Occipital lobe (tissue), 2 donors: ENCODE measurements around the gene MECR. TPM values are rescaled to one million over a fixed set of nuclear protein-coding genes. Genes with fewer than 3 reads are reported as not detected.
"Not testable (repeated sequence)": the region's sequence is repeated elsewhere in the genome, so short reads cannot be mapped to it uniquely, and the experiment has no call there.

ENCODE experiments used
- DNase-seq: peaks from one replicate; lab custom pipeline; 2025; lab: John Stamatoyannopoulos, UW
- total RNA-seq: library from RNA; depleted of rRNA; stranded (reverse); fragments of >200 nt; gene quantifications from one replicate; pipeline ENCODE4 v1.2.3, GENCODE V29; 2014

The MECR gene
- total RNA-seq, 1 donor from 2014 or later = 15.8 TPM

DNA sequence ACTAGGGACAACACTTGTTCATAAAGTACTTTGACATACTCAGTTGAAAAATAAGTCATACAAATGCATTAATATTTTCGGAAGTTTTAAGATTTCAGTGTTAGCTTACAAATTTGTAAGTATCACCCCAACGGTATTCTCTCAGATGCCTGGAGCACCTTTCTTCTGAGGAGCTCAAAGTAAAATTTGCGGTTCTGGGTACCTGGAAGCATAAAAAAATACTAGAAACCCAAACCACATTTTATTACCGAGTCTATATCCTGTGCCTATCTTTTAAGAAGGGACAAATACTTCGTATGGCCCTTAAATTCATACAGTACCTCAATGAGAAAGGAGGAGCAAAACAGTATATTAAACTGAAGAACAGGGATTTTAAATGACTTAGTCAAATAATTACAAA, 59.2 kb downstream of the MECR start:
- DNase-seq = no peak

DNA sequence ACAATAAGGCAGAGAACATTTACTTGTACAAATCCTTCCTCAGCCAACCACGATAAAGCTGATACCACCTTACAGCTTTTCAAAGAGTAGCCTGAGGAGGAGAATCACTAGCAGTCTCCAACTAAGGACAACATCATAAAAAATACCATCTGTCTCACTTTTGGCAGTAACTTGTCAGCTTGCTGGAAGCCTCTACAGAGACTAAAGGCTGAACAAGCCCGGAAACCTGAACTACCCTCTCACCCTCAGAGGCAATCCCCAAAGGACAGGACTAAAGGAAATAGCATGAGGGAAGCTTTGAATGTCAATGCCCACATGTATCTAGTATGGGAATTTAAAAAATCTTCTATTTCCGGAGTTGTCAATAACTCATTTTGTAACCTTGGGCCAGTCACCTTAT, 59.6 kb downstream of the MECR start:
- no peak for DNase-seq

- DNase-seq = no peak
Observed at GRCh38 chr1:29169976-29170375, 60.8 kb downstream of the MECR start.

DNA sequence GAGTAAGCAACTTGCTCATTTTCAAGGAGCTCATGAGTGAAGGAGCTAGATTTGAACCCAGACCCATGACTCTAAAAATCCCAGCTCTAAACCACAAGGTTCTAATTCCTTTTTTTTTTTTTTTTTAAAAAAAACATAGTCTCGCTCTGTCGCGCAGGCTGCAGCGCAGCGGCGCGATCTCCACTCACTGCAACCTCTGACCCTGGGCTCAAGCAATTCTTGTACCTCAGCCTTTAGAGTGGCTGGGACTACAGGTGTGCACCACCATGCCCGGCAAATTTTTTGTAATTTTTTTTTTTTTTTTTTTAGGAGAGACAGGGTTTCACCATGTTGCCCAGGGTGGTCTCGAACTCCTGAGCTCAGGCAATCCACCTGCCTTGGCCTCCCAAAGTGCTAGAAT, 62.8 kb downstream of the MECR start:
- no peak for DNase-seq

- no peak for DNase-seq
Observed at GRCh38 chr1:29166291-29166878, 64.3 kb downstream of the MECR start.

- no peak for DNase-seq
Observed at GRCh38 chr1:29164588-29164987, 66.1 kb downstream of the MECR start.

DNA sequence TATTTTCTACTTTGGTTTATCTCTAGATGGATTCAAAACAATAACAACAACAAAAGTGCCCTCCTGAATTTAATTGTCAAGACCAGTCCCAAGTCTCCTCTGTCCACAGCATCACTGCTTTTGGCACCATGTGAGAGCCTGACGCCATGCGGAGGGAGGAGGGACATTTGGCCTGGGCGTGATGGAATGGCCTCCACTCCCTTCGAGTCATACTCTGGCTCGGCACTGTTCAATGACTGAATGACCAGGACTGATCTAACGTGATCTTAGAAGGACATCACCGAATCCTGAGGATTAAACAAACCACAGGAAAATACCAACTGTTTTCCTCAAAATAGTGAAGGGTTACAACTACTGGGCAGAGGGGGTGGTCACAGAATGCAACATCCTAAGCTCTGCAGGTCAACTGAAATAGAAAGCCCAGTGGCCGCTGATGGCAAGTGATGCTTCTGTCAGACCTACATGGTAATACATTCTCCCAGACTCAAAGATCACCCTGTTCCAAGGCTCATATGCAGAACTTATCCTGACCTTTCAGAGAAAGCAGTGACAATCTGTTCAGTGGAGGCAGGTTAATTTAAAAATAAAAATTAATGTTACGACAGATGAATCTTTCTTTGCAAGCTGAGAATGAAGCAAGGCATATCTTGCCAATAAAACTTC, 68.1 kb downstream of the MECR start:
- no peak for DNase-seq

- DNase-seq = no peak
Observed at GRCh38 chr1:29162025-29162424, 68.7 kb downstream of the MECR start.

DNA sequence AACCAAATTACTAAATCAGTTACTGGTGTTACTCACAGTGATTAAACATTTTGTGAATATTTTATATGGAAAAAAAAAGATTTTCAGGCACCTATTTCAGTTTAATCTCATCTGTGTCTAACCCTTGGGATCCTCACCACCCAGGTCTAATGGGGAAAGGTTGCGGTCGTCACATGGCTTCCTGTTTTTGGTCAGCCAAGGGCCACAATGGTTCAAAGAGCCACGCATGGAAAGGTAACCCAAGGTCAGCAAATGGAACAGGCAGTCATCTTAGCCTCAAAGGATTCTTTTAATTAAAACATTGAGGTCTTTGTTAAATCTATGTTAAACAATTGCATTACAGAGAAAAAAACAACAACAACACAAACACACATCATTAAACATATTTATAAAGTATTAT, 71.0 kb downstream of the MECR start:
- no peak for DNase-seq

DNA sequence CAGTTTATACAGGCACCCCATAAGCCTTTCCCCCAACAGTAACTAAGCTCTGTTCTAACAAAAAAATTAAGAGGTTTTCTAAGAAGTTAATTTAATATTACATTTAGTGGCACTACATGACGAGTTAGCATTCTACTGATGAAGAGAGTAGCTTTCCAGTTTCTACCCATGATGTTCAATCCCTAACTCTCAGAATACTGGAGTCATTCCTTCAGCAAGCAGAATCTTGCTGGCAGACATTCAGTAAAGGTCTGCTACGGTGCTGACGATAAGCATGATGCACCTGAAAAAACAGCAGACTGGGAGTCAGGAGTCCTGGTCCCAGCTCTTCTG, 73.5 kb downstream of the MECR start:
- DNase-seq = no peak

GRCh38 chr1:29156543-29157268, 74.0 kb downstream of the MECR start:
- DNase-seq = no peak

DNA sequence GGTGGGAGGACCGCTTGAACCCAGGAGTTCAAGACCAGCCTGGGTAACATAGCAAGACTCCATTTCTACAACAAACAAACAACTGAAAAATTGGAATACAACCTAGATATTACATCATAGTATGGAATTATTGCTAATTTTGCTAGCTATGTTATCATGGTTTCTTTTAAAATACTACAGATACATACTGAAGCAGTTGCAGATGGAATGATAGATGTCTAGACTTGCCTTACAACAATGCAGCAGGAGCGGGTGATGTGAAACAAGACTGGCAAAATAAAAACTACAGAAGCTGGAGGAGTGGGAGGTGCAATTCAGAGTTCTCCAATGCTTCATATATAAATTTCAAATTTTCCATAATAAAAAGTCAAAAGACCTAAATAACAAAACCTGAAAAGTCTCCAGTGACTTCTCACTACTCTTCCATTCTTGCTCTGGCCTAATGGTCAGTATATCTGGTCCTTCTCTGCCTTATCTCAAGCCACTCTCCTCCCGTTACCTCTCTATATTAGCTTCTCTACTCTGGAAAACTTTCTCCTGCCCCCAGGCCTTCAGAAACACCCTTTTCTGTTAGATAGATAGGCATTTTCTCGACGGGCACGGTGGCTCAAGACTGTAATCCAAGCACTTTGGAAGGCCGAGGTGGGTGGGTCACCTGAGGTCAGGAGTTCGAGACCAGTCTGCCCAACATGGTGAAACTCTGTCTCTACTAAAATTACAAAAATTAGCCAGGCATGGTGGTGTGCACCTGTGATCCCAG, 78.5 kb downstream of the MECR start:
- no peak for DNase-seq

DNA sequence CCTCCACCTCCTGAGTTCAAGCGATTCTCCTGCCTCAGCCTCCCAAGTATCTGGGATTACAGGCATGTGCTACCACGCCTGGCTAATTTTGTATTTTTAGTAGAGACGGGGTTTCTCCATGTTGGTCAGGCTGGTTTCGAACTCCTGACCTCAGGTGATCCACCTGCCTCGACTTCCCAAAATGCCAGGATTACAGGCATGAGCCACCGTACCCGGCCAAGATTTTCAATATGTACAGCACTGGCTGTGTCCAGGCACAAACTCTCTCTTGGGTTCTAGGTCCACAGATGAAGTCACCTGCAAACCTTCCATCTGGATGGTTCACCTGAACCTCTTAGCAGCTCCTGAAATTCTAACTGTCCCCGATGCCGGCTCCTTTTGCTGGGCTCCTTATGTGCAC, 80.4 kb downstream of the MECR start:
- DNase-seq = not testable (repeated sequence)

DNA sequence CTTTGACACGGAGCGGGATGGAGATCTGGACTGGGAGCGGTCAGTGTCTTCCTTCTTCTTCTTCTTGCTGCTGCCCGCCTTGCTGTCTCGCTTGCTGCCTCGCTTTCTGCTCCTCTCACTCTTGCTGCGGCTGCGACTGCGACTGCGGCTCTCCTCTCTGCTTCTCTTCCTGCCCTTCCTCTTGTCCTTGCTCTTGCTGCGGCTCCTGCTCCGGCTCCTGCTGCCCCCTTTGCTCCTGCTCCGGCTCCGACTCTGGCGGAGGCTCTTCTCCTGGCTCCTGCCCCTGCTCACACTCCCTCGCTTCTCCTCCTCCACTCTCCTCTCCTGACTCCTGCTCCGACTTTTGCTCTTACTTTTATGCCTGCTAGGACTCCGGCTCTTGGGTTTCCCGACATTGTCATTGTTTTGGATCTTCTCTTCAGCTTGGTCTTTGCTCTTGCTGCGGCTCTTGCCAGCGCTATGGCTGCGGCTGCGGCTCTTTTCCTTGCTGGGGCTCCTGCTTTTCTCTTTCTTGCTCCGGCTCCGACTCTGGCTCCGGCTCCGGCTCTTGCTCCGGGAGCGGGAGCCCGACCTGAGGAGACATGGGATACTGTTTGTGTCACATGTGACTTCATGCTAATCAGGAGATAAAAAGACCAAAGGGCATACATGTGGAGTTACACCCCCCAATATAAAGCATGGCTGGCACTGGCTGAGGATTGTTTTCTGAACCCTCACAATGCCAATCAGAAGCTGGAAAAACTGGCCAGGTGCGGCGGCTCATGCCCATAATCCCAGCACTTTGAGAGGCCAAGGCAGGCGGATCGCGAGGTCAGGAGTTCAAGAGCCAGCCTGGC, 81.9 kb downstream of the MECR start:
- no peak for DNase-seq

GRCh38 chr1:29145739-29146437, 84.8 kb downstream of the MECR start:
- no peak for DNase-seq

GRCh38 chr1:29144178-29144577, 86.6 kb downstream of the MECR start:
- no peak for DNase-seq

DNA sequence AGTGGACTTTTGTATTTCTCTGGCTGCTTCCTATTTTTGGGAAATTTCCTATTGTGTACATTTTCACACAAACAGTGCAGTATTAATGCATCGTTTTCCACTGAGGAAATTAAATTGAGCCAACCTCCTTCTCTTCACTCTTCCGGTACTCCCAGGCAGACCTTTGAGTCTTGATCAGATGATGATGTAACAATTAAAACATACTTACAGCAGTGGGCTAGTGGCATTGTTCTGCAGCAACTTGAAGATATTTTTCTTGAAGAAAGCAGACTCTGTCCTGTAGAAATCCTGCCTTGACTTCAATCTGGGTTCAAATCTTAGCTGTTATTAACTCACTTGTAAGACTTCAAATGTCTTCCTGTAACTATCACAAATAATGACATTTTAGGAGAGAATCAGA, 88.0 kb downstream of the MECR start:
- DNase-seq = no peak
